Adrenal gland (tissue), 12 donors: ENCODE measurements around the gene OPN4. TPM values are rescaled to one million over a fixed set of nuclear protein-coding genes. Genes with fewer than 3 reads are reported as not detected.
A peak's percentile ranks its signal among the peaks of the same experiment; 100 is the strongest.

Source experiments
- DNase-seq, 7 donors: peaks; one replicate each; pipeline ENCODE4 v3.0.0-alpha.2; 2019 to 2020
- H3K27ac ChIP-seq, 5 donors: fragments of 200-600 bp; sonication (generic) in 4 of 5; 1 replicate in 3 of 5; 2 replicates in 2 of 5; pipeline versions ENCODE4 v1.5.1 to v1.8.0; 2016 to 2020; ENCODE audit warnings: mild to moderate bottlenecking in 1 of 5
- H3K27me3 ChIP-seq: fragments of 200-600 bp; 2 replicates; pipeline ENCODE4 v1.8.0; 2021
- H3K36me3 ChIP-seq, 2 donors: fragments of 200-600 bp; replicated peaks in 1 of 2; 1 replicate in 1 of 2; 2 replicates in 1 of 2; pipeline versions ENCODE4 v1.5.1 to v1.8.0; 2018 to 2022
- H3K4me1 ChIP-seq, 2 donors: fragments of 200-600 bp; replicated peaks in 1 of 2; 1 replicate in 1 of 2; 2 replicates in 1 of 2; pipeline versions ENCODE4 v1.5.1 to v1.8.0; 2018 to 2021
- H3K4me3 ChIP-seq, 4 donors: fragments of 200-600 bp; sonication (generic) in 3 of 4; one replicate each; pipeline ENCODE4 v1.5.1; 2016 to 2018
- H3K9me3 ChIP-seq, 3 donors: fragments of 200-600 bp; sonication (generic) in 1 of 3; replicated peaks in 1 of 3; 1 replicate in 2 of 3; 2 replicates in 1 of 3; pipeline versions ENCODE4 v1.5.1 to v1.8.0; 2016 to 2021
- CTCF ChIP-seq, 6 experiments: fragments of 450-650 bp in 4 of 6; fragments of 200-600 bp in 2 of 6; sonication (generic) in 1 of 6; IDR thresholded peaks; 1 replicate in 5 of 6; 2 replicates in 1 of 6; pipeline versions ENCODE4 v1.5.1 to v1.8.0; 2016 to 2021; ENCODE audit warnings: antibody characterized with exemption in 6 of 6, mild to moderate bottlenecking in 2 of 6, moderate library complexity in 1 of 6
- POLR2A ChIP-seq, 2 donors: fragments of 450-650 bp; IDR thresholded peaks; one replicate each; pipeline ENCODE4 v1.6.1; 2017; ENCODE audit warnings: antibody characterized with exemption in 2 of 2, mild to moderate bottlenecking in 2 of 2, moderate library complexity in 1 of 2
- WGBS, 4 donors: extraction: QIAGEN DNeasy Blood & Tissue Kit in 2 of 4; methylation state at CpG; one replicate each; pipeline versions ENCODE4 v1.1.5 to v1.1.7; 2013 to 2017; 5-methylcytosine and 5-hydroxymethylcytosine counted together
- intact Hi-C, 2 donors: fragments of 100-400 bp; cut with DNase I; formaldehyde crosslinking; loops; one replicate each; pipeline versions ENCODE4 v1.14.1 to v1.15.0; 2022 to 2023
- polyA plus RNA-seq, 3 donors: library from polyadenylated mRNA; stranded (reverse); fragments of 200-250 nt in 2 of 3; fragments of 350-450 nt in 1 of 3; fragmentation: Illumina TruSeq in 1 of 3; extraction: RNeasy Lipid Tissue Mini Kit (QIAGEN cat#74804) in 1 of 3; gene quantifications; one replicate each; pipeline ENCODE4 v1.2.3, GENCODE V29; 2013 to 2014
- total RNA-seq, 9 donors: library from RNA; depleted of rRNA in 4 of 9; stranded (reverse); fragments of >200 nt in 4 of 9; fragments of 120-200 nt in 1 of 9; fragmentation: NEBNext Ultra II Directional in 1 of 9; extraction: Animal tissue kit (Norgen Biotek cat#: 25700) in 1 of 9; gene quantifications; one replicate each; pipeline versions ENCODE4 v1.1.0 to v1.2.4, GENCODE V29; 2013 to 2023
- donor health status: healthy with polysubstance abuse.
- donor health status: Bipolar disorder and iron deficiency.
- donor health status: DM: yes; HTN: yes; CAD: no.
- donor health status: DM: no; HTN: no; CAD: no.
- donor health status: DM: no; HTN: no; CAD: no.
- donor health status: DM: yes; HTN: yes; CAD: no.

OPN4 gene
- total and polyA plus RNA-seq, 12 donors, result 0.28 to 1.2 (median 0.30) TPM; not detected in 7

- no peak for DNase-seq
- no peak overlapping the region for H3K4me3 ChIP-seq
- TF ChIP-seq CTCF (IDR thresholded peaks at IDR 0.05) (no peak), POLR2A (IDR thresholded peaks at IDR 0.05) (no peak)
- H3K27me3 ChIP-seq, result no peaks in the 10 kb centered on the region
- H3K36me3 ChIP-seq, result no peaks in the 10 kb centered on the region
- no peak overlapping the region for H3K27ac ChIP-seq
- WGBS, 4 donors, result 83 to 88% (median 86%) methylated on average over 10 to 13 of the region's 13 CpGs
- H3K4me1 ChIP-seq, result no peaks in the 10 kb centered on the region
- H3K9me3 ChIP-seq, result no peaks in the 10 kb centered on the region
- intact Hi-C loops, result no loop called here
Observed at GRCh38 chr10:86678999-86679792, 24.8 kb downstream of the OPN4 start.

- H3K27me3 ChIP-seq, result no peaks in the 10 kb centered on the region
- H3K9me3 ChIP-seq, result no peaks in the 10 kb centered on the region
- peak in 2 of 7 donors; percentile 20 to 47 for DNase-seq
- TF ChIP-seq POLR2A (IDR thresholded peaks at IDR 0.05), result no peak
- TF ChIP-seq CTCF (IDR thresholded peaks at IDR 0.05), result no peak
- H3K4me1 ChIP-seq, result peaks cover 0 to 6% of the 10 kb centered on the region in 2 donors
- 40 to 85% (median 77%) methylated on average over 2 to 14 of the region's 14 CpGs for WGBS, 4 donors
- intact Hi-C loops, result no loop called here
- no peak overlapping the region for H3K27ac ChIP-seq
- no peaks in the 10 kb centered on the region for H3K36me3 ChIP-seq
- H3K4me3 ChIP-seq, result no peak overlapping the region
Observed at GRCh38 chr10:86681047-86681446, 26.7 kb downstream of the OPN4 start.

GRCh38 chr10:86681722-86682386, 27.5 kb downstream of the OPN4 start:
- Histone ChIP-seq H3K9me3 (no peaks in the 10 kb centered on the region), H3K36me3 (no peaks in the 10 kb centered on the region), H3K4me1 (peaks cover 0 to 6% of the 10 kb centered on the region in 2 donors), H3K27ac (no peak overlapping the region), H3K27me3 (no peaks in the 10 kb centered on the region), H3K4me3 (no peak overlapping the region)
- intact Hi-C loops, result no loop called here
- no peak for TF ChIP-seq CTCF (IDR thresholded peaks at IDR 0.05)
- TF ChIP-seq POLR2A (IDR thresholded peaks at IDR 0.05), result no peak
- DNase-seq, result no peak
- WGBS, 4 donors, result 88 to 94% (median 91%) methylated on average over 15 to 22 of the region's 22 CpGs

- H3K9me3 ChIP-seq, result no peaks in the 10 kb centered on the region
- DNase-seq, result no peak
- no peak overlapping the region for H3K27ac ChIP-seq
- TF ChIP-seq POLR2A (IDR thresholded peaks at IDR 0.05) (no peak), CTCF (IDR thresholded peaks at IDR 0.05) (no peak)
- H3K4me1 ChIP-seq, result peaks cover 0 to 6% of the 10 kb centered on the region in 2 donors
- intact Hi-C loops, result no loop called here
- no peaks in the 10 kb centered on the region for H3K36me3 ChIP-seq
- no peaks in the 10 kb centered on the region for H3K27me3 ChIP-seq
- 61 to 85% (median 79%) methylated on average over 2 of the region's 2 CpGs for WGBS, 4 donors
- no peak overlapping the region for H3K4me3 ChIP-seq
Observed at GRCh38 chr10:86682675-86683074, 28.3 kb downstream of the OPN4 start.
